Measurements from ENCODE around the gene BBS4. TPM values are rescaled to one million over a fixed set of nuclear protein-coding genes. Genes with fewer than 3 reads are reported as not detected.

Gene BBS4
- total RNA-seq, 4 donors from 2014 or later, result 6.1 to 25.7 (median 16.2) TPM

DNA sequence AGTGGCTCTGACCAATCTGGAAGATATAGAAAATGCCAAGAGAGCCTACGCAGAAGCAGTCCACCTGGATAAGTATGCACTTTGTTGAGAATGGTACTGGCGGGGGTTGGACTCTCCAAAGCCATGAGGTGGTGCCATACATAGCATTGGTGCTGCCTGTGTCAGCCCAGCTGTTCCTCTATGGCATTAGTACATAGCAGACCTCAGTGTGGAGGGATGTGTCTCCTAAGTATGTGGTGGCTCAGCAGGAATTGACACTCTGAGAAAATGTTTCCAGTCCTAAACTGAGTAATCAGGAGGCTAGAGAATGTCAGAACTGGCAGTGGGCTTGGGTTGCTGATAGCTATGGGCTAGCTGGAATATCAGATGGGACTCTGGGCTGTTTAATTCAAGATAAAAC lies 49.1 kb downstream of the BBS4 start:
- ATAC-seq (ENCODE audit: low FRiP score), result no peak
- DNase-seq (ENCODE audit: low spot score), result no peak
- no peak for TF ChIP-seq CTCF (IDR thresholded peaks at IDR 0.05)

GRCh38 chr15:72737061-72737460 lies 51.1 kb downstream of the BBS4 start:
- no peak for DNase-seq (ENCODE audit: low spot score)
- no peak for TF ChIP-seq CTCF (IDR thresholded peaks at IDR 0.05)
- no peak for ATAC-seq (ENCODE audit: low FRiP score)

DNA sequence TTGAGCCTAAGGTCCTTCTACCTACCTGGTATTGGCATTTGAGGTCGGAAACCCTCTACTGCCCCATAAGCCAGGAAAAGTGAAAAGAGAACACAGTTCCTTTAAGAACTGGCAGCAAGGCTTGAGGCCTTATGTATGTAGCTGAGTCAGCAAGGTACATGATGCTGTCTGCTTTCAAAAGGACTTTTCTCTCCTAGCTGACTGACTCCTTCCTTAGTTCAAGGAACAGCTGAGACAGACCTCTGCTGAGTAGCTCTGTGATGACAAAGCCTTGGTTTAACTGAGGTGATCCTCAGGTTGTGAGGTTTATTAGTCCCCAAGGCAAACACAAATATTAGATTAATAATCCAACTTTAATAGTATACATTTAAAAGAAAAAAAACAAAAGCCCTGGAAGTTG lies 51.7 kb downstream of the BBS4 start:
- no peak for DNase-seq (ENCODE audit: low spot score)

GRCh38 chr15:72740219-72740618 lies 54.2 kb downstream of the BBS4 start:
- TF ChIP-seq CTCF (IDR thresholded peaks at IDR 0.05), result no peak
- ATAC-seq (ENCODE audit: low FRiP score) (no peak), DNase-seq (ENCODE audit: low spot score) (no peak)

More for the DNA sequence above, 51.7 kb downstream of the BBS4 start:
- TF ChIP-seq CTCF (IDR thresholded peaks at IDR 0.05), result no peak
- ATAC-seq (ENCODE audit: low FRiP score), result no peak

- ATAC-seq (ENCODE audit: low FRiP score) (no peak), DNase-seq (ENCODE audit: low spot score) (no peak)
- TF ChIP-seq CTCF (IDR thresholded peaks at IDR 0.05), result no peak
Observed at GRCh38 chr15:72749700-72750099, 63.7 kb downstream of the BBS4 start.

GRCh38 chr15:72751751-72752455 lies 65.9 kb downstream of the BBS4 start:
- no peak for TF ChIP-seq CTCF (IDR thresholded peaks at IDR 0.05)
- DNase-seq (ENCODE audit: low spot score) (no peak), ATAC-seq (ENCODE audit: low FRiP score) (no peak)

GRCh38 chr15:72754096-72754495 lies 68.1 kb downstream of the BBS4 start:
- DNase-seq (ENCODE audit: low spot score), result no peak
- no peak for TF ChIP-seq CTCF (IDR thresholded peaks at IDR 0.05)

More at GRCh38 chr15:72754096-72754495, 68.1 kb downstream of the BBS4 start:
- ATAC-seq (ENCODE audit: low FRiP score), result no peak
